Hematopoietic multipotent progenitor cell treated with erythropoietin and hydrocortisone succinate and interleukin-3 and kit ligand, for 17 days (in vitro differentiated cells): Measurements from ENCODE around the gene CDH13.

Source experiments
- DNase-seq: peaks from one replicate; pipeline ENCODE4 v3.0.0-alpha.2; 2015; ENCODE audit warnings: low spot score

The CDH13 gene

GRCh38 chr16:83725313-83725712 is 1098.5 kb downstream of the CDH13 start:
- no peak for DNase-seq

- DNase-seq, result no peak
Measured at GRCh38 chr16:83727018-83727417, 1100.2 kb downstream of the CDH13 start.

DNA sequence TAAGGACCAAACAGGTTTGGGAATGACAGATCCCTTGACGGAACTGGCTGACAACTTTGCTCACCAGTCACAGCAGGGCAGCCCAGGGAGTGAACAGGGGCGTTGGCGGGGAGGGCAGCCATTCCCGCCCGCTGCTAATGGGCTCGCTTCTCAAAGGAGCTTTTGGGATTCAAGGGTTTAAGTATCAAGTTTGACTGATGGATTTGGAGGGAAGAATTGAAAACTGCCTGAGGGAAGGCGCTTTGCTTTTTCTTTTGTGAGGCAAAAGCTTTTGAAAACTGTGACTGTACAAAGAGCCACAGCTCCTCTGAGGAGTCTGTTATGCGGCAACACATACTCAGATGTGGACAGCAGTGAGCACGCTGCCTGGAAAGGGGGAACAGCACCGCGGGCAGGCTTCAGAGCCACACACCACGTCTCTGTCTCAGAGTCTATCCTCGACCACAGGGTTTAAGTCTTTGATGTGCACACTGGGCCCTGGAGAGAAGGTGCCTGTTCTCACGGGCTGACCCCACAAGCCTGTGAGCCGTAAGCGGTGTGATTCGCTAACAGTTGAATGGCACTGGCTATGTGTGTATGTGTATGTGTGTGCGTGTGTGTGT is 1101.1 kb downstream of the CDH13 start:
- no peak for DNase-seq

- no peak for DNase-seq
Measured at GRCh38 chr16:83728492-83728891, 1101.7 kb downstream of the CDH13 start.

- DNase-seq, result no peak
Measured at GRCh38 chr16:83730812-83731211, 1104.0 kb downstream of the CDH13 start.

- no peak for DNase-seq
Measured at GRCh38 chr16:83732536-83732935, 1105.8 kb downstream of the CDH13 start.

GRCh38 chr16:83733301-83733700 is 1106.5 kb downstream of the CDH13 start:
- DNase-seq, result no peak

- DNase-seq, result no peak
Measured at GRCh38 chr16:83734136-83734535, 1107.4 kb downstream of the CDH13 start.

GRCh38 chr16:83737729-83738354 is 1111.1 kb downstream of the CDH13 start:
- DNase-seq, result no peak

DNA sequence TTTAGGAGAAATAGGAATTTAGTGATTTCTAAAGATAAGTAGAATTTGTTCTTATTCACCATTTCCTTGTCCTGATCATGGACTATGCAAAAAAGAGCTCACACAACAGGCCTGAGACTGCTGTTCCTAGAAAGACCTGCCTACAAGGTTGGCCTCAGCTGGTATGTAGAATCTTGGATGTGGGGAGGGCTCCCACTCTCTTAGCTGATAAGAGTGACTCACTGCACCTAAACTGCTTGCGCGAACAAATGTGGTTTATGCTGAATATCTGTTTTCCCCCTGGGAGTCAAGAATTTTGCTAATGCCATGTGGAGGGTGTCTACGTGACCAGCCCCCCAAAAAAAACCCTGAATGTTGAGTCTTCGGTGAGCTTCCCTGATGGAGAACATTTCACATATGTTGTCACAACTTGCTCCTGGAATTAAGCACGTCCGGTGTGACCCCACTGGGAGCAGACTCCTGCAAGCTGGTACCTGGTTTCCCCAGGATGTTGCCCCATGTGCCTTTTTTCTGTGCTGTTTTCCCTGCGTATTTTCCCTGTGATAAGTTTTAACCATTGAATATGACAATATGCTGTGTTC is 1112.2 kb downstream of the CDH13 start:
- DNase-seq, result no peak

DNA sequence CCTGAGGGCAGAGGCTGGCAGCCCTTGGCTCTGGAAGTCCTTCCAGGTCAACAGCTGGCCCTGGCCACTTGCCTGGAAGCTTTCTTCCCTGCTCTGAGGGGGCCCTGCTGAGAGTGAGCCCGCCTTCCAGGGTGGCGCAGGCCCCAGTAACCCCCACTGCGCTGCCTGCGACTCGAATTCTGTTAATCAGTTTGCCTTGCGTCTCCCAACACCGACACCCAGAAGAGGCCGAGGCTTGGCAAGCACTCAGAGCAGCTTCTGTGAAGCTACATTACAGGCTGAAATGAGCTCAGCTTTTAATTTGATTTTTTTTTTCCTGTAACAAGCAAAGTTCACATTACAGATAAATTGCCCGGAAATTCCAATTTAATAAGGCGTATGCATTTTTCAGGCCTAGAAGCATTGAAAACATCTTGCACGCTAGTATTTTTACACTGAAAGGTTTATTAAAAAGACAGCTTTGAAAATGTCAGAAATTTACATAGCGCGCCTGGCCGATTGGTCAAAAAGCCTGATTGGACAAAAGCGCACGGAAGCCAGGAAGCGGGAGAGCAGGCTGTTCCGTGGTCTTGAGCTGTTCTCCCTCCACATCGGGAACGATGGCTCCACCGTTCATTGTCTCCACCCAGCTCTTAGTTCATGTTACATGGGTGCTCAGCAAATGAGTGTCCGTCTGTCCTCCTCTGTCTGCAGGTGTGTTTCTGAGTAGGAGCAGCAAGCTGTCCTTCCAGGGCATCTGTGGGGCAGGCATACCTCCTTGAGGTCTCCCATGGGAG is 1115.5 kb downstream of the CDH13 start:
- DNase-seq, result no peak

- no peak for DNase-seq
Measured at GRCh38 chr16:83743241-83743640, 1116.5 kb downstream of the CDH13 start.

- no peak for DNase-seq
Measured at GRCh38 chr16:83743720-83744119, 1117.0 kb downstream of the CDH13 start.

DNA sequence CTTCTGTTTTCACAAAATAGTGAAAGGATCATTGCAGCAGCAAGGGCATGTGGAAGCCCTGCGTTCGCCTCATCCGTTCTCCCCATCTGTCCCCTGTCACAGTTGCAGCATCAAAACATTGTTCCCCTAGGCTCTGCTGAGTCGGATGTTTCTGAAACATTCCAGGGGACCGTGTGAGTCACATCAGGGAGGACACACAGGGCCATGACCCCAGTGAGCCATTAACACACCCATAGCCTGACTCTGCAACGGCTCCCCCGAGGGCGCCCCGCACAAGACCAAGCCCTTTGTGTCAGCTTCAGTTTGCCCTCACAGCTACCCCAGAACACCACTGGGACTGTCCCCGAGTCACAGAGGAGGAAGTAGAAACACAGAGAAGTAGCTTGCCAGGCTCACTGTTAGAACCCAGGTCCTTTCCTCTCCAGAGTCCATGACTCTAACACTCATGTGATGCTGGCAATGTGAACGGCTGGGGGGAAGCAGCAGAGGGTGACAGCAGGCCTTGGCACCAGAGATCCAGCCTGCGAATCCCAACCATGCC is 1117.7 kb downstream of the CDH13 start:
- no peak for DNase-seq

DNA sequence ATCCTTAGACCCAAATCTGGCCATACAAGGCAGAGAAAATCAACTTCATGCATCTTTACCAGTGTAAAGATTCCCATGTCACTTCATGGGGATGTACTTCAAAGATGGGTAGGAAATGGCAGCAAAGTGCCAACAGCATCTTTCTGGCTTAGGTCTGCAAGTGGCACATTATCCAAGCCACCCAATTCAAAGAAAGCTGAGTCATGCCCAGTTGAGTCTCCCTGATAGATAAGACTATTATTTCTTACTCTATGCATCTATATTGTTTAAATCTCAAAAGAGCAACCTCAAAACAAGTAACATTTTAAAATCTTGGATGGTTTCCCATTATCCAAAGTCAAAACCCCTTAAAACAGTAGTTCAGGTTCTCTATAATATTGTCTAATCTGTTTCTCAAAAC is 1119.8 kb downstream of the CDH13 start:
- no peak for DNase-seq

GRCh38 chr16:83747936-83748335 is 1121.2 kb downstream of the CDH13 start:
- DNase-seq, result no peak

DNA sequence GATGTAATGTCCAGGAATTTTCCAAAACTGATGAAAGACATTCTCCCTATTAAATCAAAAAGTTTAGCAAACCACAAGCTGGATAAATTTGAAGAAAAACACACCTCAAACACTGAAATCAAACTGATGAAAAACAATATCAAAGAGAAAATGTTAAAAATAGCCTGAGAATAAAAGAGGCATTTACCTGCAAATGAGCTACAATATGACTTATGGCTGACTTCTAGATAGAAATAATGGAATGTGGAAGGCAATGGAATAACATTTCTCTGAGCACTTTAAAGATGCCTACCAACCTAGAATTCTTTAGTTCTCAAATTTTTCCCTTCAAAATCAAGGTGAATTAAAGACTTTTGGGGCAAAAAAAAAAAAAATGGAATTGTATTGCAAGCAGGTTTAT is 1128.6 kb downstream of the CDH13 start:
- no peak for DNase-seq

GRCh38 chr16:83762141-83762991 is 1135.6 kb downstream of the CDH13 start:
- DNase-seq, result no peak

DNA sequence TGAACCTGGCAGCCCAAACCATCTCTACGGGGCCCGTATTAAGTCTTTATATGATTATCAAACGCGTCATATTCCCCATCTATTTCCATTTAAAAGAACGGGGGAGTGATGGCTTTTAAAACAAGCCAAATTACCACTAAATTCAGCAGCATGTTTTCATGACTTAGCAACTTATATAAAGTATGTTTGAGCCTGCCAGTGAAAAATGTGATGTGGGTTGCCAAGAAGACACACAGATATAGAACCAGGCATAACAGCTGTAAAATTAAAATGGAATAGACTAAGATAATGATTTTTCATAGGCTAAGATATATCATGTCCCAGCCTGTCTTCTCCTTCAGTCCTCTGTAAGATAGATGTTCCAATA is 1136.2 kb downstream of the CDH13 start:
- DNase-seq, result no peak

DNA sequence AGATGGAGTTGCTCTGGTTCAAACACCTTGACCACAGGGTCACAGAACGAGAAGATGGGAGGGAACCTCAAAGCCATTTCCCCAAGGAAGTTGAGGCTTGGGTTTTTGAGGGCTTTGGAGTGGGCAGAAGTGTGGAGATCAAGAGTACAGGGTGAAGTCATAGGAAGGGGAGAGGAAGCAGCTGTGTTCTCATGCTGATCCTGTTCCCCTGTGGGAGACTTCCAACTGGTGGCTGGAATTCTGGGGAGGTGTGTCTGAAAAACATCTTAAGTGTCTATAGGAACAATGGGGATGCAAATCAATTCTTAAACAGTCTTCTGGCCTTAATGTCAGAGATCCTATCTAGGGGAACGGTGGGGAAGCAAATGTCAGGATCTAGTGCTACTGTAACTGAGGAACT is 1142.2 kb downstream of the CDH13 start:
- no peak for DNase-seq

DNA sequence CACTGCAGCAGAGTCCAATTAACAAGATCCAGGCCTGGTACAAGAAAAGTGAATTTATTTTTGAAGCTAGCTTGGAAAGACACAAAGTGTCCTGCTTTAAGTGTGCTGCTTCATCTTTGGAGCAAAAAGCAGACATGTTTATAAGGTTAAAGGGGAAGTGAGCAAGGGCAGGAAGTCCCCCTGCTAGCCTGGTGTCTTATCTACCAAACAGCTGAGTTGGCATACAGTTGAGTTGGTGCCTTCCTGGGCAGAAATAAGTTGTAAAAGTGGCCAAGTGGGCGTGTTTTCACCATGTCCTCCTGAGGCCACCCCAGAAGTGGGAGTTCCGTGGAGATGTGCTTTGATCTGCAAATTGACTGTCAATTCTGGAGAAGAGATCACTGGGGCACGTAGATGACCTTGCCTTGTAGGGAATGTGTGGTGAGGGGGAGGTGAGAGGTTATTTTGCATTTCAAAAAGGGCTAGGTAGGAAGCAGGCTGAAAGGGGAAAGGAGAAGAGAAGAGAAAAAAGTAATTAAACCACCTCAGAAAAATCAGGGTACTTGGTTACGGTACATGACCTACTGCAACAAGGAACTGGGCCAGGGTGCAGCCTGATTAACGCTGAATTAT is 1142.7 kb downstream of the CDH13 start:
- no peak for DNase-seq
